Right ventricle myocardium superior (tissue), 1 donor: Measurements from ENCODE around the gene CNPY1. TPM values are rescaled to one million over a fixed set of nuclear protein-coding genes. Genes with fewer than 3 reads are reported as not detected.
"Not testable (repeated sequence)": the region's sequence is repeated elsewhere in the genome, so short reads cannot be mapped to it uniquely, and the experiment has no call there.

Source experiments
- ATAC-seq: fragments of 200-7000 bp; cut with Tn5 transposase; one replicate; pipeline ENCODE4 v1.9.1; 2020; ENCODE audit warnings: mild to moderate bottlenecking; ENCODE audit not compliant: poor library complexity
- DNase-seq: peaks from one replicate; pipeline ENCODE4 v3.0.0-alpha.2; 2020
- intact Hi-C: fragments of 100-400 bp; cut with DNase I; formaldehyde crosslinking; loops from one replicate; pipeline ENCODE4 v1.11.2; 2022
- total RNA-seq: library from RNA; stranded (reverse); fragmentation: NEBNext Ultra II Directional; extraction: Animal tissue kit (Norgen Biotek cat#: 25700); gene quantifications from one replicate; pipeline ENCODE4 v1.2.1, GENCODE V29; 2021
- donor health status: DM: no; HTN: yes; CAD: no; lungs with severe emphysema.

Gene CNPY1
- total RNA-seq, 1 donor from 2014 or later: not detected

- ATAC-seq, intact Hi-C loops: not testable (repeated sequence)
- peak; percentile 6 for DNase-seq
Measured at GRCh38 chr7:155562976-155563375, 16.6 kb upstream of the CNPY1 start.

DNA sequence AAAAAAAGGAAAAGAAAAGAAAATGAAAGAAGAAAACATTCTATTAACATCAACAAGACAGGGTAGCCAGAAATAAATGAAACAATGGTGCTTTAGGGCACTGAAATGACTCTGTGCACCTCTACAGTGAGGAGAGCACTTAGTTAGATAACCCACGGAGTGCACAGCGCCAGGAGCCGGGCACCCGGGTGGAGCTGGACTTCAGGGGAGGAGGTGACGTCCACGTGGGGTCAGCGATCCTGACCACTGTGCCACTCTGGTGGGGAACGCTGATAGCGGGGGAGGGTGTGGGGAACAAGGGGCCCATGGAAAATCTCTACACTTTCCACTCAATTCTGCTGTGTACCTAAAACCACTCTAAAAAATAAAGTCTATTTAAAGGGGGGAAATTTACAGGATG is 15.7 kb upstream of the CNPY1 start:
- intact Hi-C loops: no loop called here

DNA sequence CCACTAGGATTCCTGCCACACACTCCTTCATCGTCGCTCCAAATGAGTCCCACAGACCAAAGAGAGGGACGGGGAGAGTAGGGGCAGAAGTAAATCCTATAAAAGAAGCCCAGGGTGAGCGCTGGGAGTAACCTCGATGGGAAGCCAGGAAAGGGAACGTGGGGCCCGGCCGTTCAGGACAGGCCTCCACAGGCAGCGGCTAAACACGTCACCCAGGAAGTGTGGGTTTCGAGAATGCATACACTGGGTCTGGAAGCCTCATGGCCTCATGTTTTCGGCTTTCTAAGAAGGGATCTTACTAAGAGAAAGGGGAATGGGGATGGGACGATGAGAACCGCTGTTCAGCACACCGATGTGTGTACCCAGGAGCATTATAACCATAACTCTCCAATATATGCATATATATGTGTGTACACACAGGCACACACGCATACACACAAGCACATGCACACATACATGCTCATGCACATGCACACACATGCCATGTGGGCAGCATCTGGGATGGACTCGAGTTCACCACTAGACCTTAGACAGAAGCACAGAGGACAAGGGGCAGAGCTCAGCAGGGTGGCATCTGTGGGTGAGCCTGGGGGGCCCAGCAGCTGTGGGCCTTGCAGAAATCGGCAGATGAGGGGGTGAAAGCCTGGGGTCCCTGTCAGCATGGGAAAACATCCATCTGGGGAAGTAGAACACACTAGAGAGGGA is 14.8 kb upstream of the CNPY1 start:
- intact Hi-C loops: no loop called here
- ATAC-seq: no peak
- peak; percentile 8 for DNase-seq

More for the DNA sequence above, 15.7 kb upstream of the CNPY1 start:
- DNase-seq (peak; percentile 23), ATAC-seq (no peak)

- peak; percentile 36 for DNase-seq
- intact Hi-C loops: no loop called here
- ATAC-seq: no peak
Measured at GRCh38 chr7:155560196-155560885, 14.0 kb upstream of the CNPY1 start.

DNA sequence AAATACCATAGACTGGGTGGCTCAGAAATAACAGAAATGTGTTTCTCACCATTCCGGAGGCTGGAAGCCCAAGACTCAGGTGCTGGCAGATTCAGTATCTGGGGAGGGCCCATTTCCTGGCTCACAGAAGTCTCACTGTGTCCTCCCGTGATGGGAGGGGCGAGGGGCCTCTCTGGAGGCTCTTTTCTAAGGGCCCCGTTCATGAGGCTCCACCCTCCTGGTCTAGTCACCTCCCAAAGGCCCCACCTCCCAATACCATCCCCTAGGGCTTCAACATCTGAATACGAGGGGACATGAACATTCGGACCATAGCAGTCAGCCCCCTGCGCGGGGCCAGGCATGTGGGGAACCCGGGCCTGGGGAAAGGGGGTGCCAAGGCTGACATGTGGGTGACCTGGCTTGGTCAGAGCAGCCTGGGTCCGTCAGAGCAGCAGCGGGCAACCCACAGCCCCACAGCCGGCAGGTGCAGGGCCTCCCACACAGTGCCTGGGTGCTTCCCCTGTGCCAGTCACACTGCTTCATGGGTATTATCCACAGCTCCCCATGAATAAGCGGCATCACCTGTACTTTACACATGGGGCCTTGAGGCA is 13.3 kb upstream of the CNPY1 start:
- ATAC-seq: no peak
- DNase-seq: peak; percentile 17
- intact Hi-C loops: no loop called here

- intact Hi-C loops: no loop called here
- ATAC-seq: no peak
- DNase-seq: peak; percentile 14
Measured at GRCh38 chr7:155558961-155559360, 12.6 kb upstream of the CNPY1 start.

DNA sequence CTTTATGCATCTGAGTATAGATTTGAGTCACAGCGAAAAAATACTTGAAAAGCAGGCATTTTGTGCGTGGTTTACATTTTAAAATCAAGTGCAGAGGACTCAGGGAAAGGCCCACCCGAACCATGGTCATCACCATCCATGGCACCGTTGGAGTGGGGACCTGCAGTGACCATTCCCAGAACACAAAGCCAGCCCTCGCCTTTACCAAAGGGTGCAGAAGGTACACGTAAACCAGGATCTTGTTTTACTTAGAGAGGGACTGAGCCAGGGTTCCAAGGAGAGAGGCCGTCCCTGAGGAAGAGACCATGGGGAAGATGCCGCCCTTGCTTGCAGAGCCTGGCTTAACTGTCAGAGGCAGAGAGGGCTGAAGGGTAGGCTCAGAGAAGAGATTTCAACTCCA is 12.0 kb upstream of the CNPY1 start:
- intact Hi-C loops: no loop called here
- ATAC-seq: no peak
- peak; percentile 6 for DNase-seq

GRCh38 chr7:155557778-155558177 is 11.4 kb upstream of the CNPY1 start:
- DNase-seq (peak; percentile 22), ATAC-seq (no peak)
- intact Hi-C loops: no loop called here

DNA sequence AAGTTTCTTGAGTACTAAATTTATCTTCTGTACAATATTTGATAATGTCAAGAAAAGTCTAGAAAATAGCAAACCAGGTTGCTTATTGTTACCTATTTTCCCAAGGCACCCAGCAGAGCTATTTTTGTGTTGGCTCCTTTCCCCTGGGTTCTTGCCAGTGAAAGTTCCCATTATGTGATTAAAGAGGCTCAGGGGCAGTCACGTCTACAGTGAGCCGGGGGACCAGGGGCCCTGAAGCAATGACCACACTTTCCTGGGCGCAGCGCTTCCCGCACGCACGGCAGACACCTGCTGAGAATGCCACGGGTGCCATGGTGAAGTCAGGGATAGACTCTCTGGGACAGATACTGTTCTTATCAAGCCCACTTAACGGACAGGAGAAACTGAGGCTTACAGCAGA is 10.4 kb upstream of the CNPY1 start:
- no peak for ATAC-seq
- intact Hi-C loops: no loop called here
- DNase-seq: peak; percentile 15

- intact Hi-C loops: no loop called here
- no peak for ATAC-seq
- no peak for DNase-seq
Measured at GRCh38 chr7:155555116-155555695, 8.8 kb upstream of the CNPY1 start.

DNA sequence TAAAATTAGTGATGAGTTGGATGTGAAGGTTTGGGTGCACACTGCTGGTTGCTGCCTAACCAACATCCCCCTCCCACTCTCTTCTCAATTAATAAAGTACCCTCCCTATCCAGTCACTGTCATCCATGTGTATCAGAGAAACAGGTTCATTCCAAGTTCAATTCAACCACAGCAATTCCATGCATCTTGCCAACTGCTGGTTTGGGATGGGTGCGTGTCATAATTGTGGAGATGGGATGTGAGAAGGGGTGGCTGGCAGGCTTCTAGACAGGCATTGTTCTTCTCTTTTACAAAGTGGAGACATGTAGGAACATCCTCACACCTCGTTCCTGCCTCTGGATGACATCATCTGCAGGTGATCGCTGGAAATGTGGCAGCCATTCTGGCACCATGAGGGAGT is 7.5 kb upstream of the CNPY1 start:
- intact Hi-C loops: no loop called here

DNA sequence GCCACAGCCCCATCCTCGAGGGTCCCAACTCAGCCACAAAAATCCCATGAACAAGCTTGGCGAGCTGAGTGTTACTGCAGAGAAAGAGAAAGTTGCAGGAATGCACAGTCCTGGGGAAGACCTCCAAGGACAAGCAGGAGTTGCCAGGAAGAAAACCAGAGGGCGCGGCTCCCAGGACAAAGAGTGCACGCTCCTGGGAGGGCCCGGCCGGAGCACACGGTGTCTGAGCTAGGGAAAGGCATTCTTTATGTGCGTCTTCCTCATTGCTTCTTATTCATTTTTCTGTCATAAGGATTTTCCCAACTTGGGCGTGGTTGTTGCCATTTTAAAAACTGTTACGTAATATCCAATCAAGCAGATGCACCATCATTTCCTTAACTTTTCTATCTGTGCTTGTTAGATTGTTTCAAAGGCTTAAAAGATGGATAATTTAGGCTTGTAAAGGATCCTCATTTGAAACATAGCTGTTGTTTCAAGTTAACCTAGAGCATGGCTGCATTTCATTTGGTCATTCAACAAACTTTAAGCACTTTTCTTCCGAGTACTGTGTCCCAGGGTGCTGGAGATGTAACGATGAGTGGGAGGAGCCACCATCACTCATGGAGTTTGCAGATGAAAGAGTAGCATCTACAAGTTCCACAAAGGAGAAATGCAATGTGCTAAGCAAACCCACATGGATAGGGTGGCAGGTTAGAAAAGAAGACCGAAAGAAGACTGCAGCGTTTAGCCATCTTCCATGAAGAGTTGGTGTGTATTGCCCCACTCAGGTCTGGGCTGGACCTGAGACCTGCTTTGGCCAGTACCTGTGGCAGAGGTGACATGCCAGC is 5.6 kb upstream of the CNPY1 start:
- no peak for DNase-seq
- intact Hi-C loops: no loop called here
- ATAC-seq: no peak

More for the DNA sequence above, 7.5 kb upstream of the CNPY1 start:
- no peak for ATAC-seq
- DNase-seq: no peak

DNA sequence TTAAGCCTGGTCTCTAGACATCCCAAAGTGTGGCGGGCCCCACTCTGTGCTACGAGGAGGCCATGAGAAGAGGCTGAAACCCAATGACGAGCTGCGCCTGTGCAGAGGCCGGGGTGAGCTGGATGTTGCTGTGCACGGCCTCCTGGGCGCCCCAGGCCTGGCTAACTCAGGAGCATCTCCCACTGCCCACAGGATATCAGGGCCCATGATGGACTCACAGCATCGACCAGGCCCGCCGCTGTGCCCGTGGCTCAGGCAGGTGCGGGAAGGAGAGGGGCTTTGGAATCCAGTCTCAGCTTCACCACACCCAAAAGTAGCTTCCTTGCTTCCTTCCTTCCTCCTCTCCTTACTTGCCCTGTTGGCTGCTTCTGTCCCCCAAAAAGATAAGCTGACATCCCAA is 4.6 kb upstream of the CNPY1 start:
- ATAC-seq (no peak), DNase-seq (no peak)
- intact Hi-C loops: no loop called here

DNA sequence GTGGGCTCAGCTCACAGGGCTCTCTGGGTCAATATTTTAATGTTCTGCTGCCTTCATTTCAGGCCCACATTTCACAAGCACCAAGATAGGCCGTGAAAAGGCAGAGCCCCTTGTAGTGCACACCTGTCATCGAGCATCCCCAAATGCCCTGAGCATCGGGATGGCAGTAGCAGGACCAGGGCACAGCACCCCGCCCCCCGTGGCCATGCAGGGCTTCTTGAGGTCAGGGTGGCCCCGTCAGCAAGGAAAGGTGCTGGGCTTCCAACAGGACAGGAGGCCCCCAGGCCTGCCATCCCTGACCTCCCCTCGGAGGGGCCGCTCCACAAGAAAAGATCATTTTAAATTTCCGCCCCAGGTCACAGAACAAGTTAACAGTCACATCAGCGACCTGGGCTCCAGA is 2.9 kb upstream of the CNPY1 start:
- DNase-seq (peak; percentile 10), ATAC-seq (no peak)
- intact Hi-C loops: no loop called here

DNA sequence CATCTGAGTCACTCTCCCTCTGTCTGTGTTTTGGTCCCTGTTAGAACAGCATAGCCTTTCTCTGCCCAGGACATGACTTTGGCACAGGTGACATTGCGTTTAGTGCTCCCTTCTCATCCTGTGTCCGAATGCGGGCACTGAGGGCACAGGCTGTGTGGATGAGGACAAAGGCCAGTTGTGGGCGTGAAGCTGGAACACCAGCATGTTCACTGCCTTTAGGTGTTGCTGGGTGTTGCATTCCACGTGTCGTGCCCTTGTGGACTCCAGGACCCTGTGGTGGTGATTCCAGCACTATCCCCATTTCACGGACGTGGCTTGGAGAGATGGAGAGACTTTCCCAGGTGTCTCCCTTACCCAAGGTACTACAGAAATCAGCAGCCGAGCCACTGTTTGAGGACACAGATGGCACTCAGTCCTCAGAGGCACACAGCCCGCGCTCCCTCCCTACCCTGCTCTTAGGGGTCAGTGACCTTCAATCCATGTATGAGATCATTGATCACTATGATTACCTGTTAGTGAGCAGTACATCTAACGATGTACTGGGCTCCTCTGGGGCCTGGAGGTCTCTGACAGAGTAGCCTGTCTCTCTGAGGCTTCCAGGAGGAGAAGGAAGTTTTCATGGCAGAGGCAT is 917 bp upstream of the CNPY1 start:
- intact Hi-C loops: no loop called here
- DNase-seq (no peak), ATAC-seq (no peak)

GRCh38 chr7:155545348-155545747 is 1.0 kb downstream of the CNPY1 start:
- no peak for ATAC-seq
- DNase-seq: no peak
- intact Hi-C loops: no loop called here

DNA sequence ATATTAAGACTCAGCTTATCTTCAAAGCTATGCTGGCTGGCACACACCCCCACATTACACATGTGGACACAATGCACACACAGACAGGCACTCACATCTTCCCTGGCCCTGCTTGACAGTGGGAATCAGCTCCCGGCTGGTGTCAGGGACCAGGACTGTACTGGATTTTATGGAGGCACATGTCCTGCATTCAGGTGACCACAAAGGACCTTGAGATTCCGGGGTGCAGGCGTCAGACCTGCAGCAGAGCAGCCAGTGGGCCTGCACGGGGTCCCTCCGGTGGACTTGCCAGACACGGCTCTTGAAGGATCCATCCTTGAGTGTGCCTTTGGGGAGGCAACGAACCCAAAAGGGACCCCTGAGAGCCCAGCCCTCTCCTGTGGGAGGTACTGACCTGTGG is 1.9 kb downstream of the CNPY1 start:
- intact Hi-C loops: no loop called here
- DNase-seq (no peak), ATAC-seq (no peak)

- intact Hi-C loops: no loop called here
- no peak for DNase-seq
- ATAC-seq: no peak
Measured at GRCh38 chr7:155543926-155544325, 2.4 kb downstream of the CNPY1 start.
